ENCODE results near the gene CSH1.
"Not testable (repeated sequence)": the region's sequence is repeated elsewhere in the genome, so short reads cannot be mapped to it uniquely, and the experiment has no call there.

The CSH1 gene

DNA sequence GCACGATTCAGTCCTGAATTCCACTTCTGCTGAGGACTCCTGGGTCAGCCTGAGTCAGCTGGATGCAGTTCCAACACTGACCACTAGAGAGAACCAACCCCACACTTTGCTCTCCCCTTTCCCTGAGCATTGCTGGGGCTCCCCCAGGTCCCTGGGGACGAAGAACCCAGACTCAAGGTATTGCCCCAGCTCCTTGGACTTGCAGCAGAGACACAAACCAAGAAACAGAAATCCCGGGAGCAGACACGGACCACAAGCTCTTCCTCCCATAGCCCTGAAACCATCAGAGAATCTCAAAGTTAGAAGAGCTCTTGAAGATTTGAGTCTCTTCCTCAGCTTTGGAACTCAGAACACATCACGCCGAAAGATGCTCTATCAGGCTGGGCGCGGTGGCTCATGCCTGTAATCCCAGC lies 22.9 kb upstream of the CSH1 start:
- H3K4me1 ChIP-seq (ENCODE audit: insufficient read depth, poor library complexity, severe bottlenecking): no peaks in the 10 kb centered on the region
- DNase-seq (ENCODE audit: low spot score): no peak
- peak; percentile 77; the same call in 2 of the 3 replicates for ATAC-seq (ENCODE audit: low read depth)
- H3K36me3 ChIP-seq (ENCODE audit: low read depth): no peaks in the 10 kb centered on the region
- H3K27me3 ChIP-seq (ENCODE audit: insufficient read depth, poor library complexity, severe bottlenecking): peaks cover 2% of the 10 kb centered on the region
- H3K9me3 ChIP-seq (ENCODE audit: severe bottlenecking): no peaks in the 10 kb centered on the region
- H3K4me3 ChIP-seq (ENCODE audit: severe bottlenecking): no peak overlapping the region
- H3K27ac ChIP-seq (ENCODE audit: poor library complexity, severe bottlenecking): no peak overlapping the region
- TF ChIP-seq CTCF (IDR thresholded peaks at IDR 0.05; ENCODE audit: poor library complexity, severe bottlenecking): peak; percentile 86

DNA sequence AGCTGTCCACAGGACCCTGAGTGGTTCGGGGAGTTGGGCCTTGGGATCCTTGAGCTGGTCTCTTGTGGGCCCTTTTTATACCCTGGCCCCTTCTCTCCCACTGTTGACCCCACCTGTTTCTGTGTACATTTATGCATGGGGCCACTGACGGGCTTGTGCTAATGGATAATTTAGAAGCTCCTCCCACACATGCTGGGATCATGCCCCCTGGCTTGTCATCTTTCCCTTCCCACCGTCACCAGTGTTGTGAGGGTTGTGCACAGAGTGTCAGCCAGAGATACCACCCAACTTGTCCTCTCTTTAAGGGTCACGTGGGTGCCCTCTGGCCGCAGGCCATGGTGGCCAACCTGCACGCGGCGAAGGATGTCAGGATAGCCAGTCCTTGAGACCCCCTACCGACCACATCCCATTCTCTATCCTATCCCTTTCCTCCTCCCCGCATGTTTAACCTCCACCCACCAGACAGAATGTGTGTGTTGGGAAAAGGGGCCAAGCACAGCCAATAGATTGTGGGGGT lies 22.5 kb upstream of the CSH1 start, which contains the start of gene GH1:
TSS of gene GH1 (minus strand) at position 51 of the 517 bp plus-strand sequence. CDS start 63 bp downstream, outside the sequence.
- ATAC-seq (ENCODE audit: low read depth); H3K4me1 ChIP-seq (ENCODE audit: insufficient read depth, poor library complexity, severe bottlenecking); H3K27ac ChIP-seq (ENCODE audit: poor library complexity, severe bottlenecking); H3K4me3 ChIP-seq (ENCODE audit: severe bottlenecking); DNase-seq (ENCODE audit: low spot score); H3K27me3 ChIP-seq (ENCODE audit: insufficient read depth, poor library complexity, severe bottlenecking); H3K36me3 ChIP-seq (ENCODE audit: low read depth); H3K9me3 ChIP-seq (ENCODE audit: severe bottlenecking): not testable (repeated sequence)

GRCh38 chr17:63918305-63918704 lies 21.9 kb upstream of the CSH1 start:
- TF ChIP-seq CTCF (IDR thresholded peaks at IDR 0.05; ENCODE audit: poor library complexity, severe bottlenecking): no peak
- no peaks in the 10 kb centered on the region for H3K4me1 ChIP-seq (ENCODE audit: insufficient read depth, poor library complexity, severe bottlenecking)
- H3K27ac ChIP-seq (ENCODE audit: poor library complexity, severe bottlenecking): no peak overlapping the region
- H3K36me3 ChIP-seq (ENCODE audit: low read depth): no peaks in the 10 kb centered on the region
- no peak overlapping the region for H3K4me3 ChIP-seq (ENCODE audit: severe bottlenecking)
- DNase-seq (ENCODE audit: low spot score): no peak
- H3K9me3 ChIP-seq (ENCODE audit: severe bottlenecking): no peaks in the 10 kb centered on the region
- peaks cover 2% of the 10 kb centered on the region for H3K27me3 ChIP-seq (ENCODE audit: insufficient read depth, poor library complexity, severe bottlenecking)
- no peak for ATAC-seq (ENCODE audit: low read depth)

GRCh38 chr17:63917646-63918045 lies 21.3 kb upstream of the CSH1 start:
- Histone ChIP-seq H3K9me3 (ENCODE audit: severe bottlenecking) (no peaks in the 10 kb centered on the region), H3K36me3 (ENCODE audit: low read depth) (no peaks in the 10 kb centered on the region), H3K27ac (ENCODE audit: poor library complexity, severe bottlenecking) (no peak overlapping the region), H3K4me3 (ENCODE audit: severe bottlenecking) (no peak overlapping the region), H3K27me3 (ENCODE audit: insufficient read depth, poor library complexity, severe bottlenecking) (peaks cover 2% of the 10 kb centered on the region), H3K4me1 (ENCODE audit: insufficient read depth, poor library complexity, severe bottlenecking) (no peaks in the 10 kb centered on the region)
- ATAC-seq (ENCODE audit: low read depth): no peak
- TF ChIP-seq CTCF (IDR thresholded peaks at IDR 0.05; ENCODE audit: poor library complexity, severe bottlenecking): no peak
- no peak for DNase-seq (ENCODE audit: low spot score)

- not testable (repeated sequence) for ATAC-seq (ENCODE audit: low read depth); H3K4me1 ChIP-seq (ENCODE audit: insufficient read depth, poor library complexity, severe bottlenecking); H3K27ac ChIP-seq (ENCODE audit: poor library complexity, severe bottlenecking); DNase-seq (ENCODE audit: low spot score); H3K36me3 ChIP-seq (ENCODE audit: low read depth); H3K27me3 ChIP-seq (ENCODE audit: insufficient read depth, poor library complexity, severe bottlenecking); H3K9me3 ChIP-seq (ENCODE audit: severe bottlenecking); H3K4me3 ChIP-seq (ENCODE audit: severe bottlenecking)
Observed at GRCh38 chr17:63917206-63917605, 20.8 kb upstream of the CSH1 start.

GRCh38 chr17:63916566-63917185 lies 20.3 kb upstream of the CSH1 start:
- H3K27me3 ChIP-seq (ENCODE audit: insufficient read depth, poor library complexity, severe bottlenecking): peaks cover 2% of the 10 kb centered on the region
- H3K4me3 ChIP-seq (ENCODE audit: severe bottlenecking): no peak overlapping the region
- H3K4me1 ChIP-seq (ENCODE audit: insufficient read depth, poor library complexity, severe bottlenecking): no peaks in the 10 kb centered on the region
- no peaks in the 10 kb centered on the region for H3K9me3 ChIP-seq (ENCODE audit: severe bottlenecking)
- no peak for TF ChIP-seq CTCF (IDR thresholded peaks at IDR 0.05; ENCODE audit: poor library complexity, severe bottlenecking)
- DNase-seq (ENCODE audit: low spot score) (peak; percentile 4), ATAC-seq (ENCODE audit: low read depth) (no peak)
- H3K27ac ChIP-seq (ENCODE audit: poor library complexity, severe bottlenecking): no peak overlapping the region
- no peaks in the 10 kb centered on the region for H3K36me3 ChIP-seq (ENCODE audit: low read depth)

- not testable (repeated sequence) for H3K36me3 ChIP-seq (ENCODE audit: low read depth); H3K27ac ChIP-seq (ENCODE audit: poor library complexity, severe bottlenecking); DNase-seq (ENCODE audit: low spot score); ATAC-seq (ENCODE audit: low read depth); H3K4me1 ChIP-seq (ENCODE audit: insufficient read depth, poor library complexity, severe bottlenecking); H3K9me3 ChIP-seq (ENCODE audit: severe bottlenecking); H3K27me3 ChIP-seq (ENCODE audit: insufficient read depth, poor library complexity, severe bottlenecking); H3K4me3 ChIP-seq (ENCODE audit: severe bottlenecking)
Observed at GRCh38 chr17:63915753-63916152, 19.4 kb upstream of the CSH1 start.
